GM21576 (cell line): Measurements from ENCODE around the gene MYOF.

Source experiments
- ATAC-seq: cut with Tn5 transposase; IDR thresholded peaks from one replicate; pipeline ENCODE4 v1.9.1; 2021; ENCODE audit warnings: mild to moderate bottlenecking, moderate library complexity; ENCODE audit not compliant: unreplicated experiment

MYOF gene

GRCh38 chr10:93398528-93398927 lies 83.6 kb downstream of the MYOF start:
- ATAC-seq: no peak

- ATAC-seq: no peak
These were observed 85.1 kb downstream of the MYOF start for GRCh38 chr10:93397020-93397419.

GRCh38 chr10:93393211-93393610 lies 88.9 kb downstream of the MYOF start:
- ATAC-seq: no peak

- no peak for ATAC-seq
These were observed 90.0 kb downstream of the MYOF start for GRCh38 chr10:93392121-93392520.

GRCh38 chr10:93390306-93391090 lies 91.6 kb downstream of the MYOF start:
- ATAC-seq: no peak

- ATAC-seq: no peak
These were observed 95.3 kb downstream of the MYOF start for GRCh38 chr10:93386631-93387369.

- no peak for ATAC-seq
These were observed 96.8 kb downstream of the MYOF start for GRCh38 chr10:93385345-93385744.

- ATAC-seq: no peak
These were observed 98.1 kb downstream of the MYOF start for GRCh38 chr10:93384006-93384405.

GRCh38 chr10:93383562-93383981 lies 98.6 kb downstream of the MYOF start:
- no peak for ATAC-seq

GRCh38 chr10:93379731-93380575 lies 102.2 kb downstream of the MYOF start:
- ATAC-seq: no peak

GRCh38 chr10:93378997-93379730 lies 103.0 kb downstream of the MYOF start:
- no peak for ATAC-seq

- no peak for ATAC-seq
These were observed 104.1 kb downstream of the MYOF start for GRCh38 chr10:93378039-93378438.

GRCh38 chr10:93376372-93377293 lies 105.5 kb downstream of the MYOF start:
- peak; percentile 50 for ATAC-seq

- no peak for ATAC-seq
These were observed 111.2 kb downstream of the MYOF start for GRCh38 chr10:93370961-93371360.

- no peak for ATAC-seq
These were observed 112.5 kb downstream of the MYOF start for GRCh38 chr10:93369588-93370164.

- no peak for ATAC-seq
These were observed 113.9 kb downstream of the MYOF start for GRCh38 chr10:93368210-93368609.

GRCh38 chr10:93367664-93368063 lies 114.5 kb downstream of the MYOF start:
- ATAC-seq: no peak

- ATAC-seq: no peak
These were observed 117.2 kb downstream of the MYOF start for GRCh38 chr10:93364966-93365365.
